ENCODE results near the gene WDR5B.

WDR5B gene

GRCh38 chr3:122409446-122409845, 6.4 kb downstream of the WDR5B start:
- DNase-seq (ENCODE audit: low read depth, low spot score): no peak

GRCh38 chr3:122407946-122408345, 7.9 kb downstream of the WDR5B start:
- DNase-seq (ENCODE audit: low read depth, low spot score): no peak

GRCh38 chr3:122406198-122406597, 9.7 kb downstream of the WDR5B start:
- DNase-seq (ENCODE audit: low read depth, low spot score): no peak

GRCh38 chr3:122405015-122405414, 10.8 kb downstream of the WDR5B start:
- DNase-seq (ENCODE audit: low read depth, low spot score): no peak

GRCh38 chr3:122403489-122403888, 12.4 kb downstream of the WDR5B start:
- no peak for DNase-seq (ENCODE audit: low read depth, low spot score)

- no peak for DNase-seq (ENCODE audit: low read depth, low spot score)
These were observed 16.9 kb downstream of the WDR5B start for GRCh38 chr3:122398920-122399319.

GRCh38 chr3:122397201-122397600, 18.7 kb downstream of the WDR5B start:
- DNase-seq (ENCODE audit: low read depth, low spot score): no peak

GRCh38 chr3:122396511-122396910, 19.4 kb downstream of the WDR5B start:
- no peak for DNase-seq (ENCODE audit: low read depth, low spot score)

GRCh38 chr3:122395582-122395981, 20.3 kb downstream of the WDR5B start:
- no peak for DNase-seq (ENCODE audit: low read depth, low spot score)

GRCh38 chr3:122394173-122394572, 21.7 kb downstream of the WDR5B start:
- no peak for DNase-seq (ENCODE audit: low read depth, low spot score)

- DNase-seq (ENCODE audit: low read depth, low spot score): no peak
These were observed 22.7 kb downstream of the WDR5B start for GRCh38 chr3:122392868-122393844.

GRCh38 chr3:122391681-122392446, 24.0 kb downstream of the WDR5B start:
- DNase-seq (ENCODE audit: low read depth, low spot score): no peak

- DNase-seq (ENCODE audit: low read depth, low spot score): no peak
These were observed 25.2 kb downstream of the WDR5B start for GRCh38 chr3:122390665-122391064.

- no peak for DNase-seq (ENCODE audit: low read depth, low spot score)
These were observed 26.0 kb downstream of the WDR5B start for GRCh38 chr3:122389892-122390291.

GRCh38 chr3:122389197-122389596, 26.7 kb downstream of the WDR5B start:
- no peak for DNase-seq (ENCODE audit: low read depth, low spot score)

- DNase-seq (ENCODE audit: low read depth, low spot score): no peak
These were observed 28.2 kb downstream of the WDR5B start for GRCh38 chr3:122387709-122388108.

- DNase-seq (ENCODE audit: low read depth, low spot score): peak; percentile 96
These were observed 31.8 kb downstream of the WDR5B start, which contains the start of gene FAM162A for GRCh38 chr3:122383771-122384697. Gene FAM162A (plus strand): TSS chr3:122384182. CDS start chr3:122384266, 84 bp downstream.

- DNase-seq (ENCODE audit: low read depth, low spot score): peak; percentile 93
These were observed 32.8 kb downstream of the WDR5B start, which contains the start of gene MIX23 for GRCh38 chr3:122382888-122383666. Gene MIX23 (minus strand): TSS chr3:122383231. CDS start chr3:122383224, 7 bp downstream.

GRCh38 chr3:122377975-122378374, 37.9 kb downstream of the WDR5B start:
- no peak for DNase-seq (ENCODE audit: low read depth, low spot score)

- DNase-seq (ENCODE audit: low read depth, low spot score): no peak
These were observed 41.8 kb downstream of the WDR5B start for GRCh38 chr3:122374034-122374433.
